Left kidney (tissue), 2 donors: ENCODE data around the gene LRRC3. TPM values are rescaled to one million over a fixed set of nuclear protein-coding genes. Genes with fewer than 3 reads are reported as not detected.
"Not testable (repeated sequence)": the region's sequence is repeated elsewhere in the genome, so short reads cannot be mapped to it uniquely, and the experiment has no call there.

Experiments used
- DNase-seq: peaks from one replicate; pipeline ENCODE4 v3.0.0-alpha.2; 2013
- polyA plus RNA-seq: library from polyadenylated mRNA; unstranded; fragments of 120-200 nt; gene quantifications from one replicate; pipeline ENCODE4 v1.2.1, GENCODE V29; 2013; ENCODE audit not compliant: insufficient read length

The LRRC3 gene
- polyA plus RNA-seq, 1 donor: 4.6 TPM

DNA sequence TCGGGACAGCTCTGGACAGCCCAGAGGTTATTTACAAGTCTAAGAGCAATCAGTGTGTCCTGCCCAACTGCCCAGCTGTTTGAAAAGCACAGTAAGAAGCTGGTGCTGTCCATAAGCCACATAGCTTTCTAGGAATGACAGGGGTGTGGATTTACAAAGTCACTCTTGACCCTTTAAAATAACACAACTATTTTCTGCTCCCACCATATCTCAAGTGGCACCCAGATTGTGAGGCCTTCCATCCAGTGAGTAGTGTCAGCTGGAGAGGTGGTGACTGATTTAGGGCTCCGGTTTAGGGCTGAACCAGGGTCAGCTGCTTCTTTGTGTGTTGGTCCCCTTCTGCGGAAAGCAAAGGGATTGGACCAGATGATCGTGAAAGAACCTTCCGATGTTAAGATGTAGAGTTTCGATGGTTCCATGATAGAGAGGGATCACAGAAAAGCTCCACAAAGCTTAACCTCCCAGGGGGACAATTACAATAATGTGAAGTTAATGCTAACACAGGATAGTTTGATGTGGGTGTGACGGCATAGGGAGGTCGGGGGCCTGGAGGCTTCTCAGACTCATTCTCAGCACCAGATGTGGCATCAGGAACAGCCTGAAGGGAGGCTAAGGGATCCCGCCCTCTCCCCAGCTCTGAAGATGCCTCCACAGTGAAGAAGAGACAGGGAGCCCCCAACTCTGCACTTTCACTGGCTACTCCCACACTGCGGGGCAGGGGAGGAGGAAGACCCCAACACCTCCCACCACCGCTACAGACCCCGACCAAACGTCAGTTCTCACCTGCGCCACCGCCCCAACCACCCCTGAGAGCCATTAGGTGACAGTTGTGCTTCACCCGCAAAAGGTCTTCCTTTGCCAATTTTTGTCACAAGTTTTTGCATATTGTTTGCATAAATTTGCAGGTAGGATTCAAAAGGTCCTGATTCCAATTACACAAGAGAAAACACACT, 40.6 kb downstream of the LRRC3 start:
- no peak for DNase-seq

DNA sequence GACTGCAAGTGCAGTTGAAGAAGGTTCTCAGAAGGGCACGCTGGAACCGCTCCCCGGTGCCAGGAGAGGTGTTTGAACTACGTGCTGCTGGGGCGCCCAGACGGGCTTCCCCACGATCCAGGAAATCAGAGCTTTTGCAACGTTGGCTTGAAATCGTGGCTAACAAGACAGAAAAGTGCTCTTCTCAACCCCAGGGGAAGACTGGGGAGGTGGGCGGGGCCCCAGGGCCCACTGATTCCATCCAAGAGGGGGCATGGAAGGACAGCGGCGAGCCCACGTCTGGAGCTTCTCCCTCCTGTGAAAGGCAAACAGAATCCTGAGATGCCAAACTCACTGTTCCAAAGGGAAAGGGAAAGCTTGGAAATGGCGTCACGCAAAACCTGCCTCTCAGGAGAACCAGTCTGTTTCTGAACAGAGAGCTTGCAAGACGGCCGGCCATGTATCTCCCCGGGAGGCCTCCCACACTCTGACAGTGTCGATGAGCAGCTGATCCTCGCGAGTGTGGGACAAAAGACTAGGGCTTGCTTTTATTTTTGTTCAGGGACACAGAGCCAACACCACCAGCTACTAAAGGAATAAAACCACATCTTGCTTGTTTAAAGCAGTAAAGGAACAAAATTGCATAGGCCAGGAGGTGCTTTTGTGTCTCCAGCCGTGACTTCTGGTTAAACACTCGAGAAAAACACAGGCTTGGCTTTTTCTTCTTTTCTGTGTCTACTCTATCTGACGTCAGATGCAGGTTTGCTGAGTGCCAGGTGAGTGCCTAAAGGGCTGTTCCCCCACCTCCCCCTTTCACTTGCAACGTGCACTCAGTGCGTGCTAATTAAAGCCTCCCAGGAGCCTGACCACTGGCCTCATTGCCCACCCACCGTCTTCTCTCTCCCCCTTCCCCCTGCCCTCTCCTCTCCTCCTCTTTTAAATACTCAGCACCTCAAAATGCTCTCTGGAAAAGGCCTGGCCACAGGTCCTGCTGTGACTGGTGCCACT, 41.5 kb downstream of the LRRC3 start:
- no peak for DNase-seq

- no peak for DNase-seq
Measured at GRCh38 chr21:44497703-44498126, 42.4 kb downstream of the LRRC3 start.

GRCh38 chr21:44498280-44499210, 43.2 kb downstream of the LRRC3 start:
- DNase-seq: no peak

DNA sequence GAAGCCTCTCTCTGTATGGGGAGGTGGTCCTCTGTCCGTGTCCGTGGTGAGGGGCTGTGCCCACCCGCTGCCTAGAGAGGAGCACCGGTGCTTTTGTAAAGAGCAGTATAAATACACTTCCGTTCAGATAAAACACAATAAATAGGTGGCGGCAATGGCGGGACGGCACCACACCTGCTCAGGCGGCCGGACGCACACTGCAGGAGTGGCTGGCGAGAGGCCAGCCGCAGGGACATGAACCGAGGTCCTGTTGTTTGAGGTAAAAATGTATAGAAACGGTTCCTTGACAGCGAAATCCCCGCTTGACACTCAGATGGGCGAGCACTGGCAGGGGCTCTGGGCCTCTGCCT, 43.9 kb downstream of the LRRC3 start:
- DNase-seq: no peak

DNA sequence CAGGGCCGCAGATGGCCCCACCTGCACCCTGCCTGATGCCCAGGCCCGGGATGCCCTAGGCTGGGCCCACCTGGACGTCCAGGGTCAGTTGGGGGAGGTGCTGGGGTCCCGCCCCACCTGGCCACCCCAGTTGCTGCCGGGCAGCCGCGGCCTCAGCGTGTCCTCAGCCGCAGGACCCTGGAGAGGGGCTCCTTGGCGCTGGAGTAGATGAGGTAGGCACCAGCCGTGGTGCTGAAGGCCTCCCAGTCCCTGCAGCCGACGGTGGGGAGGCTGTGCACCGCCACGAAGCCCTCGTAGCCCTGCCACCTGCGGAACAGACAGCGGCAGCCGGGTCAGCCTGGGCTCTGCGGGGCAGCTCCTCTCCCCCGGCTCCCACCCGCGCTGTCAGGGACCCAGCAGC, 44.3 kb downstream of the LRRC3 start:
- DNase-seq: no peak

- no peak for DNase-seq
Measured at GRCh38 chr21:44500111-44500510, 44.8 kb downstream of the LRRC3 start.

DNA sequence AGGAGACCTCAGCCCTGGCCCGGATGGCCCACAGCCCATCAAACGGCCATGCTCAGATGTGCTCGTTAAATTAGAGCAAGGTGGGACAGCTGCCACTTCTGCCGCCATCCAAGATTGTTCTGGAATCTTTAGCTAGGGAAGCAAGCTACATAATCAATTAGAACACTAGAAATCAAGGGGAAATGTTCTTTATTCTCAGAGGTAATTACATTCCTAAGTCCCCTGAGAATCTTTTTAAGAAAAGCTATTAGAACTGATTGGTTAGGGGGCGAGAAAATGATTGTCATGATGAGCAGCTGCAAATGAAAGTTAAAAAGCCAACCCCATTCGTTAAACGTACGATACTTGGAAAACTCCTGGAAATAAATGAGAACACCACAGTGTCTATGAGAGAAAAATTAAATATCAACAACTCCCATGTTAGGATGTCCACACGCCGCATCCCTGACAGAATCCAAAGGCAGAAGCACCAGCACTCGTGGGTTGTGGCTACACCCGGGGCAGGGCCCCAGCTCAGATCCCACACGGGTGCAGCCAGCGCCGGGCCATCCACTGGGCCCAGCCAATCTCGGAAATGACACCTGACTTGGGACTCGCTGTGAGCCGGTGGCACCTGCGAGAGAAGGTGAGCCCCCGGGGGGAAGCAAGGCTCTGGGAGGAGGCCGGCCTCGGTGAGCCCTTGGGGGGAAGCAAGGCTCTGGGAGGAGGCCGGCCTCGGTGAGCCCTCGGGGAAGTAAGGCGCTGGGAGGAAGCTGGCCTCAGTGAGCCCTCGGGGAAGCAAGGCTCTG, 47.1 kb downstream of the LRRC3 start:
- DNase-seq: no peak

DNA sequence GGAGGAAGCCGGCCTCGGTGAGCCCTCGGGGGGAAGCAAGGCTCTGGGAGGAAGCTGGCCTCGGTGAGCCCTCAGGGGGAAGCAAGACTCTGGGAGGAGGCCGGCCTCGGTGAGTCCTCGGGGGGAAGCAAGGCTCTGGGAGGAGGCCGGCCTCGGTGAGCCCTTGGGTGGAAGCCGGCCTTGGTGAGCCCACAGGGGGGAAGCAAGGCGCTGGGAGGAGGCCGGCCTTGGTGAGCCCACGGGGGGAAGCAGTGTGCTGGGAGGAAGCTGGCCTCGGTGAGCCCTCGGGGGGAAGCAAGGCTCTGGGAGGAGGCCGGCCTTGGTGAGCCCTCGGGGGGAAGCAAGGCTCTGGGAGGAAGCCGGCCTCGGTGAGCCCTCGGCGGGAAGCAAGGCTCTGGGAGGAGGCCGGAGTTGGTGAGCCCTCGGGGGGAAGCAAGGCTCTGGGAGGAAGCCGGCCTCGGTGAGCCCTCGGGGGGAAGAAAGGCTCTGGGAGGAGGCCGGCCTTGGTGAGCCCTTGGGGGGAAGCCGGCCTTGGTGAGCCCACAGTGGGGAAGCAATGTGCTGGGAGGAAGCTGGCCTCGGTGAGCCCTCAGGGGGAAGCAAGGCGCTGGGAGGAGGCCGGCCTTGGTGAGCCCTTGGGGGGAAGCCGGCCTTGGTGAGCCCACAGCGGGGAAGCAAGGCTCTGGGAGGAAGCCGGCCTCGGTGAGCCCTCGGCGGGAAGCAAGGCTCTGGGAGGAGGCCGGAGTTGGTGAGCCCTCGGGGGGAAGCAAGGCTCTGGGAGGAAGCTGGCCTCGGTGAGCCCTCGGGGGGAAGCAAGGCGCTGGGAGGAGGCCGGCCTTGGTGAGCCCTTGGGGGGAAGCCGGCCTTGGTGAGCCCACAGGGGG, 47.9 kb downstream of the LRRC3 start:
- DNase-seq: not testable (repeated sequence)

DNA sequence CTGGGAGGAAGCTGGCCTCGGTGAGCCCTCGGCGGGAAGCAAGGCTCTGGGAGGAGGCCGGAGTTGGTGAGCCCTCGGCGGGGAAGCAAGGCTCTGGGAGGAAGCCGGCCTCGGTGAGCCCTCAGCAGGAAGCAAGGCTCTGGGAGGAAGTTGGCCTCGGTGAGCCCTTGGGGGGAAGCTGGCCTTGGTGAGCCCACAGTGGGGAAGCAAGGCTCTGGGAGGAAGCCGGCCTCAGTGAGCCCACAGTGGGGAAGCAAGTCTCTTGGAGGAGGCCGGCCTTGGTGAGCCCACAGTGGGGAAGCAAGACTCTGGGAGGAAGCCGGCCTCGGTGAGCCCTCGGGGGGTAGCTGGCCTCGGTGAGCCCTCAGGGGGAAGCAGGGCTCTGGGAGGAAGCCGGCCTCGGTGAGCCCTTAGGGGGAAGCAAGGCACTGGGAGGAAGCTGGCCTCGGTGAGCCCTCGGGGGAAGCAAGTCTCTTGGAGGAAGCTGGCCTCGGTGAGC, 48.6 kb downstream of the LRRC3 start:
- DNase-seq: no peak

- DNase-seq: no peak
Measured at GRCh38 chr21:44505673-44506278, 50.5 kb downstream of the LRRC3 start.

GRCh38 chr21:44506279-44507255, 51.3 kb downstream of the LRRC3 start:
- no peak for DNase-seq

DNA sequence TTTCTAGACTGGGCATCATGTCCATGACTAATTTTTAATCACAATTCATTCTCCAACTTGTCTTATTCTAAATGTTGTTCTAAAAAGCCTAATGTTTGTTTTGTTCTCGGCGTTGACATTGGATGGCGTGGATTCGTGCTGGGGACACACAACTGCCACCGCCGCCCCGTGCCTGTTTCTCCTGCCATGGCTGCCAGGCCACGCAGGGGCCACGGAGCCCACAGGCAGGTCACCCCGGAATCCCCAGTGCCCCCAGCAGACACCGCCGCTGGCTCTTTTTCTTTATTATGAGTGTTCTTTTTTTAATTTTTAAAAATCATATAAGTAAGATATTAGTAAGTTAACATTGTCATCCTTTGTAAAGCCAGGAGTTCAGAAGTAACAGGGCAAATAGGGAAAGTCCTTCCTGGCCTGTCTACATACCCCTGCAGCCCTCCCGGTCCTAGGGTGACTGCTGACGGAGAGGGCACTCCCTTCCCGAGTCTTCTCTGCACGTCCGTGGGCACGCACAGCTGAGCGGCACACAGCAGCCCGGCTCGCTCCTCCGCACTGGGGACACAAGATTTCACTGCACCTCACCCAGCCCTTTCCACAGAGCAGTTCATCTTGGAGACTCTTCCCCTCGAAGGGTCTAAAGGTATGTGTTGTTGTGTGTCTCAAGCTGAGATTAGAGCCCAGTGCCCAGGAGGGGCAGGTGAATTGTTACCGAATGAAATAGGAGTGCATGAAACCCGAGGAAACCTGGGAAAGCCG, 52.5 kb downstream of the LRRC3 start:
- no peak for DNase-seq

- DNase-seq: no peak
Measured at GRCh38 chr21:44508426-44508710, 53.1 kb downstream of the LRRC3 start.

DNA sequence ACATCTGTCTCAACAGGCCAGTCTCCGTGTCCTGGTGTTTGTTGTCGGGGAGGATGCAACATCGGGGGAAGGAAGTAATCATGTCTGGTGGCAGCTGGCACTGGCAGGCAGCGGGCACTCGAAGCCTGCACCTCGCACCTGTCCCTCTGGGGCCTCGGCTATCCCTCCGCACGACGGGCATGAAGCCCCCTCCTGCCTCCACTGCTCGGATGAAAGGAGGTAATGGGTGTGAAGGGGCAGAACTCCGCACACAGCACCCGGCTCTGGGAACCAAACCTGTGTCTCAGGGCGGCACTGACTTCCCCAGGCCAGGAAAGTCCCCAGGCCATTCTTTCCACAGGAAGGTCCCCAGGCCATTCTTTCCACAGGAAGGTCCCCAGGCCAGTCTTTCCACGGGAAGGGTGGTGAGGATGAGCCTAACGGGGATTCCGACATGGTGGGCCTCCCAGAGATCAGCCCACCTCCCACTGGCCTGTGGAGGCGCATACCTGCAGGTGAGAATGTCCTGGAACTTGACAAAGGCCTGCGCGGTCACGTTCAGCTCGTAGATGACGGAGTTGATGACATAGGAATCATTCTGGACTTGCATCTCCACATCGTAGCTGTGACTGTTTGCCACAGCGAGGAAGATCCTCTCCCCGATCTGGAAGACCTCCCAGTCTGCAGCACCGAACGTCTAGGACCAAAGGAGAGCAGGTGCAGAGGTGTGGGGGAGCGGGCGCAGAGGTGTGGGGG, 53.6 kb downstream of the LRRC3 start:
- no peak for DNase-seq

- no peak for DNase-seq
Measured at GRCh38 chr21:44509539-44509938, 54.2 kb downstream of the LRRC3 start.

DNA sequence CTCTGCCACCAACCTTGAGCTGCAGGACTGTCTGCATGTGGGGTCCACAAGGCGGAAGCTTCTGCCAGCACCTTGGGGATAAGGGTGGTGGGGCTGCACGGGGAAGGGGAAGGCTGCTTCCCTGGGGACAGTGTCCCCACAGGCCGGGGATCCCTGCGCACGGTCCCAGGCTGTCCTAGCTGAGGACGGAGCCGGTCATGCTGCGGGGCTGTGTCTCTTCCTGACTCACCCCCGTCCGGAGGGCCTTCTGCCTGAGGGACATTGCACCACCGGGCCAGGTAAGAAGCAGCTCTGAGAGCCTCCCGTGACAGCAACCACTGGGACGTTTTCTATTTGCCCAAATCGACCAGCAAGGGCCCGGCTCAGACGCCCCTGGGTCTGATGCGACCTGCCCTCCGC, 54.8 kb downstream of the LRRC3 start:
- no peak for DNase-seq
